NCI-H146 treated with DMSO at 0.1 percent for 48 hours (cell line): ENCODE data around the gene COG5.

Experiments used
- DNase-seq: peaks from one replicate; lab custom pipeline; 2025; ENCODE audit not compliant: unreplicated experiment; lab: John Stamatoyannopoulos, UW

Gene COG5

DNA sequence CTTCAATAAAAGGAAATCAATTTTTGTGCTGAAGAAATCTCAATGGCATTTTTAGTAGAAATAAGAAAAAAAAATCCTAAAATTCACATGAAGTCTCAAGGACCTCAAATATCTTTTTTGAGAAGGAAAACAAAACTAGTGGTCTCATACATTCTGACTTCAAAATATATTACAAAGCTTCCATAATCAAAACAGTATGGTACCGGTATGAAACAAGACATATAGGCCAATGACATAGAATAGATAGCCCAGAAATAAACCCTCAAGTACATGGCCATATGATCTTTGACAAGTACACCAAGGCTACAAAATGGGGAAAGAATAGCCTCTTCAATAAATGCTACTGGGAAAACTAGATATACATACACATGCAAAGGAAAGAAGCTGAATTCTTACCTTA is 225.6 kb downstream of the COG5 start:
- DNase-seq = no peak

GRCh38 chr7:107332488-107333269 is 231.0 kb downstream of the COG5 start:
- DNase-seq = no peak

DNA sequence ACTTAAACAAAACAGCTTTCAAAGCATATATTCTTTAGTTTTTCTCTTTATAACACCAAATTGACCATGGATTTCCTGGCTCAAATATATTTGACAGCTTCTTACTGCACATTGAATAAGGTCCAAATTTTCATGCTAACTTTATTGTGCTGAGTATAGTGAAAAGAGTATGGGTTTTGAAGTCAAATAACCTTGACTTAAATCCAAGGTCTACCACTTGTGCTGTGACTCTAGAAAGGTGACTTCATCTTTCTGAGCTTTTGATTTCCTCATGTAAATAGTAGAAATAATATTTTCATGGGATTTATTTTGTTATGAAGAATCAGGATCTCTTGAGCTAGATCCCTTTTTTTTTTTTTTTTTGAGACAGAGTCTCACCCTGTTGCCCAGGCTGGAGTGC is 233.2 kb downstream of the COG5 start:
- DNase-seq = no peak

- DNase-seq = no peak
These were observed 235.6 kb downstream of the COG5 start for GRCh38 chr7:107327986-107328569.

DNA sequence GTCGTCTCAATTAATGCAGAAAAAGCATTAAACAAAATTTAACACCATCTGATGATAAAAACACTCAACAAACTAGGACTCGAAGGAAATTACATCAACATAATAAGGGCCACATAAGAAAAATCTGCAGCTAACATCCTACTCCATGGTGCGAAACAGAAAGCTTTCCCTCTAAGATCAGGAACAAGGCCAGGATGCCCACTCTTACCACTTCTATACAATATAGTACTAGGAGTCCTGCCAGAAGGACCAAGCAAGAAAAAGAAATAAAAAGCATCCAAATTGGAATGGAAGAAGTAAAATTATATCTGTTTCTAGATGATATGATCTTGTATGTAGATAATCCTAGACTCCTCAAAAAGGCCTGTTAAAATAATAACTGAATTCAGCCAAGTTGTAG is 237.7 kb downstream of the COG5 start:
- no peak for DNase-seq

DNA sequence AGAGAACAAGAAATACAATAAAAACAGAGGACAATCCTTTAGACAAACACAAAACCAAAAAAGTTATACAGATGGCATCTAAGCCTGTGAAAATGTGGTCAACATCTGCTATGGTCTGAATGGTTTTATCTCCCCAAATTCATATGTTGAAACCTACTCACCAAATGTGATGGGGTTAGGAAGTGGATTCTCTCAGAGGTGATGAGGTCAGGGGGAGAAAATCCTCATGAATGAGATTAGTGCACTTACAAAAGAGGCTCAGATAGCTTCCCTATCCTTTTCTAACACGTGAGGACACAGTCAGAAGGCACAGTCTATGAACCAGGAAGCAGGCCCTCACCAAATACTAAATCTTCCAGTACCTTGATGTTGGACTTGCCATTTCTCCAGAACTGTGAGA is 241.7 kb downstream of the COG5 start:
- no peak for DNase-seq

DNA sequence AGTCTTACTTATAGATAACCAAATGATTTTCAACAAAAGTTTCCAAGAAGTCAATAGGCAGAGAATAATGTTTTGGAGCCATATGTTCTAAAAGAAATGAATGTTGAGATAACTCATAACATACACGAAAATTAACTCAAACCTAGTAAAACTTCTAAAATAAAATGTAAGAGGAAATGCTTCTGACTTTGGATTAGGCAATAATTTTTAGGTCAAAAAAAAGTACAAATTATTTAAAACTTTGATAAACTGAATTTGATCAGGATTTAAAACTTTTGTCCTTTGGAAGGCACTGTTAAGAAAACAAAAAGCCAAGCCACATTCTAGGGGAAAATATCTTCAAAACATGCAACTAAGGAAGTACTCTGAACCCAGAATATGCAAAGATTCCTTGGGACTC is 242.1 kb downstream of the COG5 start:
- no peak for DNase-seq

DNA sequence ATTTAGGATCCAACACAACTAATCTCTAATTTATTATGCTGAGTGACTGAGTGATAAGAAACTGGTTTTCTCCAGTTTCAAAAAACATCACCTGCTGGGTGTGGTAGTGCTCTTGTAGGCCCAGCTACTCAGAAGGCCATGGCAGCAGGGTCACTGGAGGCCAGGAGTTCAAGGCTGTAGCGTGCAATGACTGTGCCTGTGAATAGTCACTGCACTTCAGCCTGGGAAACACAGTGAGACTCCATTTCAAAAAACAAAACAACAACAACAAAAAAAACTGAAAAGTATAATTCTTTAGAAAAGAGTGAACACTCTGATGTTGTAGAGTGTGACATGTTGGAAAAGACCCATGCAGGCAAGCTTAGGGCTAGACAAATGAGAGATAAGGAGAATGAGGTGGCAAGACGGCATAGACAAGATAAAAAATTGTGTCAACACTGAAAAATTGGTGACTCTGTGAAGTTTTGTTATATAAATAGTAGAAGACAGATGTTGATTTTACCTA is 243.9 kb downstream of the COG5 start:
- DNase-seq = no peak

- no peak for DNase-seq
These were observed 245.1 kb downstream of the COG5 start for GRCh38 chr7:107318523-107319160.

- no peak for DNase-seq
These were observed 248.0 kb downstream of the COG5 start for GRCh38 chr7:107315716-107316220.

DNA sequence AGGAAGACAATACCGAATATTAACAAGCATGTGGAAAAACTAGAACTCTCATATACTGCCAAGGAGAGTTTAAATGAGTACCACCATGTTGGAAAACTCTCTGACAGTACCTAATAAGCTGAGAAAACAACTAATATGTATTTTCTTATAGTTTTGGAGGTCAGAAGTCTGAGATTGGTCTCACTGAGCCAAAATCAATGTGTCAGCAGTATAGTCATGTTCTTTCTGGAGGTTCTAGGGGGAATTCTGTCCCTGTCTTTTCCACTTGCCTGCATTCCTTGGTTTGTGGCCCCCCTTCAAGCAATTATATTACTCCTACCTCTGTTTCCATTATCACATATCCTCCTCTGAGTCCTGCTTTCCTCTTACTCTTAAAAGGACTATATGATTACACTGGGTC is 250.4 kb downstream of the COG5 start:
- no peak for DNase-seq

- no peak for DNase-seq
These were observed 251.3 kb downstream of the COG5 start for GRCh38 chr7:107312418-107312817.

DNA sequence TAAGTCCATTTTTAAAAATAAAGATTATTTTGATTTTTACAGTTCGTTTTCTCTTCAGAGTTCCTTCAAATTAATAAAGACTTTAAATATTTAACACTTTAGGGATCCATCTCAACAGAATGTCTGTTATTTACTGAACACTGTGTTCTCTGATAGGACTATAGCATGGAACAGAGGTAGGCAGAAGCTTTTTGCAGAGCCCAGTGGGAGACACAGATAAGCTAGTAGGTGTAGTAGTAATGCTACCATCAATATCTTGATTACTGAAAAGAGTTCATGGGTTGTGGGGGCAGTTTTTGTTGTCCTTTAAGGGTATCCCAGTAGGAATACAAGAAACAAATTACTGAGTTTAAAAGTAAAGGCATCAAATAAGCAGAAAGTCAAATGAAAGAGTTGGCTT is 254.4 kb downstream of the COG5 start:
- no peak for DNase-seq

DNA sequence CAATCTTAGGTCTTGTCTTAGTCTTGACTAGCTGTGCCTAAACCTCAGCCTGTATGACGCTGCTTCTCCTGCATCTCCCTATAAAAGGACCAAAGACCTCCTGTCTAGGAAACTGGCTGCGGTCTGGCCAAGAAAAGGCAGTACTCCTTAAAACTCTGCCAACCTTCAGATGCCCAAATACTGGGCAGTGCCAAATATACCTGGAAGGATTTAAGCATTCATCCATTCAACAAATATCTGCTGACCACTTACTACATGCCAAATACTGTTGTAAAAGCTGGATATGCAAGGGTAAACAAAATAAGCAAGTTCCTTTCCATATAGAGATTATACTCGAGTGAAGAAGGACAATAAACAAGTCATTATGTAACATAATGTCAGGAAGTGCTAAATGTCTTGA is 259.1 kb downstream of the COG5 start:
- no peak for DNase-seq

GRCh38 chr7:107304063-107304462 is 259.7 kb downstream of the COG5 start:
- DNase-seq = no peak

DNA sequence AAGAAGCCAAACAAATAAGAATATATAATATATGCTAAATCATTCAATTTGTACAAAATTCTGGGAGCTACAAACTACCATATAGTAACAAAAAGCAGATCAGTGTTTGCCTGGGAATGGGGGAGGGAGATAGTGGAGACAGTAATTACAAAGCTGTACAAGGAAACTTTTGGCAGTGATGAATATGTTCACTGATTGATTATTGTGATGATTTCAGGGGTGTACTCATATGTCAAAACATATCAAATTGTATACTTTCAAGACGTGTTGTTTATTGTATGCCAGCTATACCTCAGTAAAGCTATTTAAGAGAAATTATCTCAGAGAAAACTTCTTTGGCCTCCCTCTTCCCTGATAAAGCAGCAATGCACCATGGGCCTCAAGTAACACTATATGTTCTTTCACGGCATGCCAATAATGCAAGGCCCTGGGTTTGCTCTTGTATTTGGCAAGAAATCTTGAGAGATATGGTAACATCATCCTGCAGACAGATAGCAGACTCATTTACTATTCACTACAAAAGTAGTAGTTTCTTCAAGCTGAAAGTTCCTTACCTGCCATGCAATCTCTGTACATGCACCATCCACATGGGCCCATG is 261.4 kb downstream of the COG5 start:
- DNase-seq = no peak

GRCh38 chr7:107294182-107294581 is 269.5 kb downstream of the COG5 start:
- DNase-seq = no peak

GRCh38 chr7:107292591-107292990 is 271.1 kb downstream of the COG5 start:
- DNase-seq = no peak

- no peak for DNase-seq
These were observed 272.3 kb downstream of the COG5 start for GRCh38 chr7:107291434-107291833.

- no peak for DNase-seq
These were observed 276.7 kb downstream of the COG5 start for GRCh38 chr7:107286751-107287621.
